ENCODE data around the gene ANXA6.

DNA sequence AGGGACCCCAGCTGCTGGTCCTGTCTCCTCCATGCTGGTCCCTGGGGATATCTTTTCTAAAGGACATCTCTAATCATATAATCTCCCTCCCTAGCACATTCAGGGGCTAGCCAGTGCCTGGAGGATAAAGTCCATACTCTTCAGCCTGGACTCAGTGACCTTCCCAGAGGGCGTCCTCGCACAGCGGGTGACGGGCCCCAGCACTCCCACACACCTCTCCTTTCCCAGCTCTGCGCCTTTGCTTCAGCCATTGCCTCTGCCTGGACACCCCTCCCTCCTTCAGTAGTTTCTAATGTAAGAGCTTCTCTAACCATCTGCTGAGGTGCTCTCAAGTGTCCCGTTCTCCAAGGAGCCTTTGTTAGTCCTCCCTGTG, 61.6 kb downstream of the ANXA6 start:
- TF ChIP-seq CTCF (IDR thresholded peaks at IDR 0.05; ENCODE audit: borderline replicate concordance, extremely low read depth, low read length, poor library complexity, severe bottlenecking) (no peak), EZH2 (IDR thresholded peaks at IDR 0.05; ENCODE audit: borderline replicate concordance, low read depth, low read length, severe bottlenecking) (no peak)
